K562 (cell line): Measurements from ENCODE around the gene PRKD2. TPM values are rescaled to one million over a fixed set of nuclear protein-coding genes. Genes with fewer than 3 reads are reported as not detected.

Experiments used
- ERF ChIP-seq: fragments of 450-650 bp; formaldehyde crosslinking; IDR thresholded peaks from 2 replicates; pipeline ENCODE4 v1.4.0; 2020; ENCODE audit warnings: mild to moderate bottlenecking, mixed read lengths
- HES1 ChIP-seq: fragments of 450-650 bp; IDR thresholded peaks from 2 replicates; pipeline ENCODE4 v1.6.1; 2016; ENCODE audit warnings: low read depth, mild to moderate bottlenecking, moderate library complexity
- HMG20A ChIP-seq: fragments of 450-650 bp; formaldehyde crosslinking; conservative IDR thresholded peaks from 2 replicates; pipeline ENCODE4 v1.4.0; 2020; ENCODE audit warnings: mild to moderate bottlenecking, mixed read lengths
- JUN ChIP-seq, 2 experiments: sonication (generic) in 1 of 2; formaldehyde crosslinking in 1 of 2; IDR thresholded peaks; 2 replicates each; pipeline versions ENCODE4 v1.6.1 to v1.8.0; 2012 to 2022; ENCODE audit warnings: borderline replicate concordance in 2 of 2, mild to moderate bottlenecking in 2 of 2, improper control_type of control experiment in 1 of 2, low read depth in 1 of 2, low read length in 1 of 2, missing genetic modification reagents in 1 of 2
- NFATC3 ChIP-seq: fragments of 450-650 bp; IDR thresholded peaks from 2 replicates; pipeline ENCODE4 v1.6.1; 2017; ENCODE audit warnings: mild to moderate bottlenecking
- PPARD ChIP-seq: fragments of 250-450 bp; sonication (Bioruptor Pico); IDR thresholded peaks from 2 replicates; pipeline ENCODE4 v1.8.0; 2022; ENCODE audit warnings: inconsistent platforms, mild to moderate bottlenecking, moderate library complexity
- RBM25 ChIP-seq: fragments of 200-400 bp; formaldehyde crosslinking; IDR thresholded peaks from 2 replicates; pipeline ENCODE4 v1.6.1; 2018; ENCODE audit warnings: low read length, low read depth, moderate library complexity; ENCODE audit not compliant: severe bottlenecking
- TCF15 ChIP-seq: fragments of 250-450 bp; sonication (Bioruptor Pico); IDR thresholded peaks from 2 replicates; pipeline ENCODE4 v1.8.0; 2022; ENCODE audit warnings: moderate library complexity, mild to moderate bottlenecking, inconsistent platforms
- THAP7 ChIP-seq: fragments of 250-450 bp; sonication (Bioruptor Pico); IDR thresholded peaks from 2 replicates; pipeline ENCODE4 v1.5.0; 2021
- WHSC1 ChIP-seq: IDR thresholded peaks from one replicate; pipeline ENCODE4 v1.6.1; 2012; ENCODE audit warnings: low read length, control low read depth, inconsistent platforms
- ZKSCAN8 ChIP-seq: fragments of 200-800 bp; sonication (Bioruptor generic); IDR thresholded peaks from 2 replicates; pipeline ENCODE4 v1.6.1; 2016; ENCODE audit warnings: missing genetic modification characterization, missing compliant biosample characterization
- ZMIZ1 ChIP-seq, 2 experiments: fragments of 150-350 bp in 1 of 2; IDR thresholded peaks; 2 replicates each; pipeline ENCODE4 v1.6.1; 2012 to 2016; ENCODE audit warnings: low read depth in 2 of 2, low read length in 2 of 2, mild to moderate bottlenecking in 1 of 2, moderate library complexity in 1 of 2
- ZNF407 ChIP-seq: fragments of 450-650 bp; IDR thresholded peaks from 2 replicates; pipeline ENCODE4 v1.6.1; 2016; ENCODE audit warnings: low read depth
- polyA plus RNA-seq, 8 experiments: library from polyadenylated mRNA; depleted of rRNA in 4 of 8; stranded (reverse) in 5 of 8; unstranded in 3 of 8; fragments of >200 nt; fragmentation: Nextera tagmentation in 2 of 8; fragmentation: Illumina TruSeq in 1 of 8; extraction: Ambion mirVana in 2 of 8; extraction: Trizol in 1 of 8; gene quantifications; 2 replicates each; pipeline versions ENCODE4 v1.2.1 to v1.2.3, GENCODE V29; 2011 to 2014; ENCODE audit warnings: inconsistent platforms in 1 of 8, missing spikeins in 1 of 8
- total RNA-seq, 7 experiments: library from RNA; depleted of rRNA in 6 of 7; stranded (reverse); fragments of >200 nt in 6 of 7; fragmentation: Illumina TruSeq in 2 of 7; extraction: Trizol in 2 of 7; gene quantifications; 2 replicates each; pipeline versions ENCODE4 v1.2.1 to v1.2.3, GENCODE V29; 2011 to 2021; ENCODE audit warnings: low replicate concordance in 1 of 7

Gene PRKD2
- total and polyA plus RNA-seq, 9 of the 15 experiments (the other 6 are each of a cell fraction or from before 2014, with no cell fraction given), result 1.8 to 60.0 (median 15.0) TPM

- TF ChIP-seq ZMIZ1 (IDR thresholded peaks at IDR 0.05; ENCODE audit: low read depth in 2 of 2, low read length in 2 of 2) (no peak), ZNF407 (no peak), PPARD (no peak), TCF15 (CRISPR knock-in tag) (no peak), NFATC3 (no peak), THAP7 (CRISPR knock-in tag) (no peak), HES1 (no peak), ZKSCAN8 (no peak), ERF (no peak), RBM25 (peak; percentile 62), WHSC1 (no peak), HMG20A (no peak), JUN (IDR thresholded peaks at IDR 0.05; ENCODE audit: borderline replicate concordance, low read depth, low read length) (no peak), JUN (CRISPR knock-in tag; IDR thresholded peaks at IDR 0.05; ENCODE audit: borderline replicate concordance) (no peak)
Measured at GRCh38 chr19:46713781-46714443, 3.0 kb downstream of the PRKD2 start (continued).
